CD4-positive, alpha-beta T cell treated with Interleukin-17A for 4 hours (primary cell): ENCODE data around the gene PHF13.

Experiments used
- DNase-seq: peaks from one replicate; pipeline ENCODE4 v3.0.0-alpha.2; 2020; ENCODE audit warnings: mixed read lengths

The PHF13 gene

GRCh38 chr1:6667139-6667538, 53.6 kb downstream of the PHF13 start:
- no peak for DNase-seq

DNA sequence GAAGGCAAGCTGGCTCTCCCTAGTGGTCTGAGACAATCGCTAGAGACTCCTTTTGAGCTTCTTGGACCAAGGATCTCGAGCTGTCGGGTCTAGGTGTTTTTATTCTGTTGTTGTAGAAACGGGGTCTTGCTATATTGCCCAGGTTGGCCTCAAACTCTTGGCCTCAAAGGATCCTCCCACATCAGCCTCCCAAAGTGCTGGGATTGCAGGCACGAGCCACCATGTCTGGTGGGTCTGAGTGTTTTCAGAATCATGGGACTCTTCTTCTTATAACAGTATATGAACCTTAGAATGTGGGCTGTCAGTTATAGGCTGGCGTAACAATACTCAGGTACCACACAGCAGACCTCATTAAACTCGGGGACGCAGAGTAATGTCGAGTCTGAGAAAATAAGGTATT, 55.0 kb downstream of the PHF13 start:
- DNase-seq = no peak

DNA sequence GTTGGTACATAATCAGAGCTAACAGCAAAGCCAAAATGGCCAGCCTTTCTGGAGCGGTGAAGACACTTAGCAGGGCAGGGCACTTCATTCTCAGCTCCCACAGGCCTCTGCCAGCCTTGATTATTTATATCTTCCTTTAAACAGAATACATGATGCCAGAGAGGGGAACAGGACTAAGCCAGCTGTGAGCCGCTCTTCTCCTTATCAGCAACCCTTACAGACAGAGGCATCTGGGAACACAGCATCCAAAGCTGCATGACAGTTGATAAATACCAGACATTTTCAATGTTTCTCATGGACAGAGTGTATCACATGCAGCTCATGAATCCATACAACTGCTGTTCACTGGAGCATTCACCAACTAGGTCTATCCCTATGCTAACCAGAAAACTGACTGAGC, 59.0 kb downstream of the PHF13 start:
- no peak for DNase-seq
